Measurements from ENCODE around the gene VMAC.

DNA sequence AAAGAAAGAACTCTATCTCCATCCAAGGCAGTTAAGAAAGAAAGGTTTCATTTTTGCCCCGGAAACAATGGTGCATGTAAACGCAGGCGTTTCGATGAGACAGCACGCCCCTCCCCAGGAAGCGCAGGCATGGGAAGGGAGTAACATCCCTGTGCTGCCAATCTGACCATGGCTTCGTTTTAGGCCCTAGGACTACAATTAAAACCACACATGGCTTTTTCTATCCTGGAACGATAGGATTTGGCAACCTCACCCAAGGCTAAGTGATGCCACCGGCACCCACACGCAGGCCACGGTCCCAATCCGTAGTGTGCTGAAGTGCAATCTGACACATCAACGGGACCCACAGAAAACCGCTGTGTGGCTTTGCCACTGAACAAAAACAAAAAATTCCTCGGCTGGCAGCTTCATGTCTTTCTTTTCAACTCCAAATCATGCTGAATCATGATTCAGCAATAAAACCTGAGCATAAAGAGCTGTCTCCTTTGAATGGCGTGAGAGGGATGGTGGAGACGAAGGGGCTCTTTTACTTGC is 49.1 kb downstream of the VMAC start:
- TF ChIP-seq, protein P1, sequence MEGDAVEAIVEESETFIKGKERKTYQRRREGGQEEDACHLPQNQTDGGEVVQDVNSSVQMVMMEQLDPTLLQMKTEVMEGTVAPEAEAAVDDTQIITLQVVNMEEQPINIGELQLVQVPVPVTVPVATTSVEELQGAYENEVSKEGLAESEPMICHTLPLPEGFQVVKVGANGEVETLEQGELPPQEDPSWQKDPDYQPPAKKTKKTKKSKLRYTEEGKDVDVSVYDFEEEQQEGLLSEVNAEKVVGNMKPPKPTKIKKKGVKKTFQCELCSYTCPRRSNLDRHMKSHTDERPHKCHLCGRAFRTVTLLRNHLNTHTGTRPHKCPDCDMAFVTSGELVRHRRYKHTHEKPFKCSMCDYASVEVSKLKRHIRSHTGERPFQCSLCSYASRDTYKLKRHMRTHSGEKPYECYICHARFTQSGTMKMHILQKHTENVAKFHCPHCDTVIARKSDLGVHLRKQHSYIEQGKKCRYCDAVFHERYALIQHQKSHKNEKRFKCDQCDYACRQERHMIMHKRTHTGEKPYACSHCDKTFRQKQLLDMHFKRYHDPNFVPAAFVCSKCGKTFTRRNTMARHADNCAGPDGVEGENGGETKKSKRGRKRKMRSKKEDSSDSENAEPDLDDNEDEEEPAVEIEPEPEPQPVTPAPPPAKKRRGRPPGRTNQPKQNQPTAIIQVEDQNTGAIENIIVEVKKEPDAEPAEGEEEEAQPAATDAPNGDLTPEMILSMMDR (IDR thresholded peaks at IDR 0.05; ENCODE audit: low read depth, low read length): no peak
- TF ChIP-seq EZH2phosphoT487 (IDR thresholded peaks at IDR 0.05; ENCODE audit: low read depth): no peak

All from OCI-LY3 (cell line).